ENCODE measurements around the gene HOXC10. TPM values are rescaled to one million over a fixed set of nuclear protein-coding genes. Genes with fewer than 3 reads are reported as not detected.

The HOXC10 gene
- total RNA-seq, 1 donor from 2014 or later = not detected

DNA sequence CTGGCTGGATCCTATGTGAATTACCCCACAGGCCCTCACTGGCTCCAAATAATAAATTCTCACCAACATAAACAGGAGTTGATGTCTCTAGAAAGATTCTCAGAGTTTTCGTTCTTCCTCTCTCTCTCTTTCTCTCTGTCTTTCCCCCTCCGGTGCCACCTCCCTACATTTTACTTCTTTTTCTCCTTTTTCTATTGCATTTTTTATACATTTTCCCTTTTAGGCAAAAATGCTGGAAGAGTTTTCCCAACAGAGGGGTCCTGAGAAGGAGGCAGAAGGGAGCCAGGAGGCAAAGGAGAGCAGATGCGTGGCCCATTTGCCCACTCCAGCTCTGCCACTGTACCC, 42.5 kb downstream of the HOXC10 start:
- no peak for DNase-seq (ENCODE audit: extremely low spot score, unreplicated experiment)
- Mint-ChIP-seq H3K4me1 (ENCODE audit: unreplicated experiment) (peaks cover 16% of the 10 kb centered on the region), H3K36me3 (ENCODE audit: unreplicated experiment) (no peaks in the 10 kb centered on the region), H3K27ac (ENCODE audit: unreplicated experiment) (no peak overlapping the region), H3K4me3 (ENCODE audit: unreplicated experiment) (no peak overlapping the region), H3K27me3 (ENCODE audit: unreplicated experiment) (peaks cover 87% of the 10 kb centered on the region), H3K9me3 (ENCODE audit: unreplicated experiment) (no peaks in the 10 kb centered on the region)
- TF ChIP-seq, protein P1, sequence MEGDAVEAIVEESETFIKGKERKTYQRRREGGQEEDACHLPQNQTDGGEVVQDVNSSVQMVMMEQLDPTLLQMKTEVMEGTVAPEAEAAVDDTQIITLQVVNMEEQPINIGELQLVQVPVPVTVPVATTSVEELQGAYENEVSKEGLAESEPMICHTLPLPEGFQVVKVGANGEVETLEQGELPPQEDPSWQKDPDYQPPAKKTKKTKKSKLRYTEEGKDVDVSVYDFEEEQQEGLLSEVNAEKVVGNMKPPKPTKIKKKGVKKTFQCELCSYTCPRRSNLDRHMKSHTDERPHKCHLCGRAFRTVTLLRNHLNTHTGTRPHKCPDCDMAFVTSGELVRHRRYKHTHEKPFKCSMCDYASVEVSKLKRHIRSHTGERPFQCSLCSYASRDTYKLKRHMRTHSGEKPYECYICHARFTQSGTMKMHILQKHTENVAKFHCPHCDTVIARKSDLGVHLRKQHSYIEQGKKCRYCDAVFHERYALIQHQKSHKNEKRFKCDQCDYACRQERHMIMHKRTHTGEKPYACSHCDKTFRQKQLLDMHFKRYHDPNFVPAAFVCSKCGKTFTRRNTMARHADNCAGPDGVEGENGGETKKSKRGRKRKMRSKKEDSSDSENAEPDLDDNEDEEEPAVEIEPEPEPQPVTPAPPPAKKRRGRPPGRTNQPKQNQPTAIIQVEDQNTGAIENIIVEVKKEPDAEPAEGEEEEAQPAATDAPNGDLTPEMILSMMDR (IDR thresholded peaks at IDR 0.05) = no peak

GRCh38 chr12:54028314-54029201, 43.6 kb downstream of the HOXC10 start, which contains the start of gene HOXC6:
Gene HOXC6 (plus strand): TSS chr12:54028440. CDS start chr12:54028522, 82 bp downstream.
- Mint-ChIP-seq H3K27ac (ENCODE audit: unreplicated experiment) (no peak within 1 kb of the TSS), H3K4me3 (ENCODE audit: unreplicated experiment) (no peak within 1 kb of the TSS), H3K36me3 (ENCODE audit: unreplicated experiment) (no peaks in the 10 kb centered on the region), H3K4me1 (ENCODE audit: unreplicated experiment) (peaks cover 19% of the 10 kb centered on the region), H3K9me3 (ENCODE audit: unreplicated experiment) (peaks cover 4% of the 10 kb centered on the region), H3K27me3 (ENCODE audit: unreplicated experiment) (peaks cover 87% of the 10 kb centered on the region)
- TF ChIP-seq, protein P1 (IDR thresholded peaks at IDR 0.05) = no peak
- no peak for DNase-seq (ENCODE audit: extremely low spot score, unreplicated experiment)

DNA sequence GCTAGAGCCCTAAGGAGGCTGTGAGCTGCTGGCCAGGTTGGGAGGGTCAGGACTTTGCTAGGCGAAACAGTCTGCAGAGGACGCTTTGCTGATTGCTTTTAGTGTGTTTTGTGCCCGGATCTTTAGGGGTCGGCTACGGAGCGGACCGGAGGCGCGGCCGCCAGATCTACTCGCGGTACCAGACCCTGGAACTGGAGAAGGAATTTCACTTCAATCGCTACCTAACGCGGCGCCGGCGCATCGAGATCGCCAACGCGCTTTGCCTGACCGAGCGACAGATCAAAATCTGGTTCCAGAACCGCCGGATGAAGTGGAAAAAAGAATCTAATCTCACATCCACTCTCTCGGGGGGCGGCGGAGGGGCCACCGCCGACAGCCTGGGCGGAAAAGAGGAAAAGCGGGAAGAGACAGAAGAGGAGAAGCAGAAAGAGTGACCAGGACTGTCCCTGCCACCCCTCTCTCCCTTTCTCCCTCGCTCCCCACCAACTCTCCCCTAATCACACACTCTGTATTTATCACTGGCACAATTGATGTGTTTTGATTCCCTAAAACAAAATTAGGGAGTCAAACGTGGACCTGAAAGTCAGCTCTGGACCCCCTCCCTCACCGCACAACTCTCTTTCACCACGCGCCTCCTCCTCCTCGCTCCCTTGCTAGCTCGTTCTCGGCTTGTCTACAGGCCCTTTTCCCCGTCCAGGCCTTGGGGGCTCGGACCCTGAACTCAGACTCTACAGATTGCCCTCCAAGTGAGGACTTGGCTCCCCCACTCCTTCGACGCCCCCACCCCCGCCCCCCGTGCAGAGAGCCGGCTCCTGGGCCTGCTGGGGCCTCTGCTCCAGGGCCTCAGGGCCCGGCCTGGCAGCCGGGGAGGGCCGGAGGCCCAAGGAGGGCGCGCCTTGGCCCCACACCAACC, 44.8 kb downstream of the HOXC10 start:
- Mint-ChIP-seq H3K4me1 (ENCODE audit: unreplicated experiment) (peaks cover 23% of the 10 kb centered on the region), H3K36me3 (ENCODE audit: unreplicated experiment) (no peaks in the 10 kb centered on the region), H3K4me3 (ENCODE audit: unreplicated experiment) (no peak overlapping the region), H3K27me3 (ENCODE audit: unreplicated experiment) (peaks cover 83% of the 10 kb centered on the region), H3K27ac (ENCODE audit: unreplicated experiment) (no peak overlapping the region), H3K9me3 (ENCODE audit: unreplicated experiment) (peaks cover 4% of the 10 kb centered on the region)
- DNase-seq (ENCODE audit: extremely low spot score, unreplicated experiment) = no peak
- TF ChIP-seq, protein P1 (IDR thresholded peaks at IDR 0.05) = no peak

DNA sequence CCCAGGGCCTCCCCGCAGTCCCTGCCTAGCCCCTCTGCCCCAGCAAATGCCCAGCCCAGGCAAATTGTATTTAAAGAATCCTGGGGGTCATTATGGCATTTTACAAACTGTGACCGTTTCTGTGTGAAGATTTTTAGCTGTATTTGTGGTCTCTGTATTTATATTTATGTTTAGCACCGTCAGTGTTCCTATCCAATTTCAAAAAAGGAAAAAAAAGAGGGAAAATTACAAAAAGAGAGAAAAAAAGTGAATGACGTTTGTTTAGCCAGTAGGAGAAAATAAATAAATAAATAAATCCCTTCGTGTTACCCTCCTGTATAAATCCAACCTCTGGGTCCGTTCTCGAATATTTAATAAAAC, 45.5 kb downstream of the HOXC10 start:
- no peak for DNase-seq (ENCODE audit: extremely low spot score, unreplicated experiment)
- H3K27me3 Mint-ChIP-seq (ENCODE audit: unreplicated experiment) = peaks cover 84% of the 10 kb centered on the region
- no peaks in the 10 kb centered on the region for H3K36me3 Mint-ChIP-seq (ENCODE audit: unreplicated experiment)
- peaks cover 23% of the 10 kb centered on the region for H3K4me1 Mint-ChIP-seq (ENCODE audit: unreplicated experiment)
- no peak overlapping the region for H3K27ac Mint-ChIP-seq (ENCODE audit: unreplicated experiment)
- TF ChIP-seq, protein P1 (IDR thresholded peaks at IDR 0.05) = no peak
- H3K9me3 Mint-ChIP-seq (ENCODE audit: unreplicated experiment) = peaks cover 4% of the 10 kb centered on the region
- H3K4me3 Mint-ChIP-seq (ENCODE audit: unreplicated experiment) = no peak overlapping the region

Measured in osteocyte (in vitro differentiated cells).